Fibroblast of skin of right quadriceps (primary cell): ENCODE results near the gene RHBDF1.

Experiments used
- DNase-seq: peaks from one replicate; pipeline ENCODE4 v3.0.0-alpha.2; 2013

The RHBDF1 gene

DNA sequence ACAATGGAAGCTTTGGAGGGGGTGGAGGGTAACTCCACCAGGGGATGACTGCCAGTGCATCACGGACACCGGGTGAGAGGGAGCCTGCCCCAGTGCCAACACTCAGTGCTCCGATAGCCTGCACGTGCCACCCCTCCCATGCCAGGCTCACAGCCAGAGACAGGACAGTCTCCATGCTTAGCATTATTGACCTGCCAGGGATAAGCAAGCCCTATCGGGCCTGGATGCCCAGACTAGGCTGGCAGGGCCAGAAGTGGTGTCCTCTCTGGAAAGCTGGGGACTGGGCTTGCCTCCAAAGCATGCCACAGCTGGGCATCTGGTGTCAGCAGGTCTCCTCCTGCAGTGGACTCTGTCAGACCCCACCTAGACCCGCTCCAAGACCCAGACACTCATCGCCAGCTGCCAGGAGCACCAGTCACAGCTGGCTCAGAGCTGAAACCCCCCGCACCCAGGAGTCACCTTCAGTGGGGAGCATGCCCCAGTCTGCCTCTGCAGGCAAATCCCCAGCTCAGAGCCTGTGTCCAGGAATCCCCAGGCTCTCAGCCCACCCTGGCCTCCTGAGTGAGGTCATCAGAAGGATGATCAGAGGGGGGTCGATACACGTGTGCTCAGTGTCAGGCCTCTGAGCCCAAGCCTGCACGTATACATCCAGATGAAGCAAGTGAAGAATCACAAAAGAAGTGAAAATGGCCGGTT is 1.8 kb upstream of the RHBDF1 start:
- DNase-seq = no peak

DNA sequence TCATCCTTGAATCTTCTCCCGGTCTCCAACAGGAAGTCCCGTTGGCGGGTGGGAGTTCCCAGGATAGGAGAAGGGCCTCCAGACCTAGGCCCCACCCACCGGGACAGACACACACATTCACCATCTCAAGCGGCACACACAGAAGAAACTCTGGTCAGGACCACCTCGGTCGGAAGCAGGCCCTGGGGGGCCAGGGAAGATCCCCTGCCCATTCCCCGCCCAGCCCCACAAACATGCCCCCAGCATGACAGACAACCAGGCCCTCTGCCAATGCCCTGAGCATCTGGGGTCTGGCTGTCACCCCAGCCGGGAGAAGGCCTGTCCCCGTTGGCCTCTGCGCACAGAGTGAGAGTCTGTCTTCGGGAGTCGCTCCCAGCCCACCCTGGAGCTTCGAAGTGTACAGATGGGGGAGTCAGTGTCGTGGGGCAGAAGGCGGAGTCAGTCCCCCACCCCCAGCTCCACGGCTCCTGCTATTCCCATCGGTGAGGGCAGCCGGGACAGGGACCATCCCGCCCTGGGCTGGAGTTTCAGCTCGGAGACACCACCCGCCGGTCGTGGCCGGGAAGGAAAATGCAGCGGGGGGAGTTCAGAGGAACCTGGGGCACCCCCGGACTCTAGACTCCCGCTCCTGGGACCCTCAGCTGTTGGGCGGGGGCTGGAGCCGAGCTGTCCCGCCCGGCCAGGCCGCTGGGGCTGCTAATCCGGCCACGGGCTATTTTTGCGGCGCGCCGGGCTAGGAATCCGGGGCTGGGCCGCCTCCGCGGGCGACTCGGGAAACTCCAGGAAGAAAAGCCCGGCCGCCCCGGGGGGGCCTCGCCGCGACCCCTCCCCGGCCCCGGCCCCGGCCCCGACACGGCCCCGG is 660 bp downstream of the RHBDF1 start:
- peak; percentile 75 for DNase-seq

- no peak for DNase-seq
Measured at GRCh38 chr16:71210-71539, 1.3 kb downstream of the RHBDF1 start.

DNA sequence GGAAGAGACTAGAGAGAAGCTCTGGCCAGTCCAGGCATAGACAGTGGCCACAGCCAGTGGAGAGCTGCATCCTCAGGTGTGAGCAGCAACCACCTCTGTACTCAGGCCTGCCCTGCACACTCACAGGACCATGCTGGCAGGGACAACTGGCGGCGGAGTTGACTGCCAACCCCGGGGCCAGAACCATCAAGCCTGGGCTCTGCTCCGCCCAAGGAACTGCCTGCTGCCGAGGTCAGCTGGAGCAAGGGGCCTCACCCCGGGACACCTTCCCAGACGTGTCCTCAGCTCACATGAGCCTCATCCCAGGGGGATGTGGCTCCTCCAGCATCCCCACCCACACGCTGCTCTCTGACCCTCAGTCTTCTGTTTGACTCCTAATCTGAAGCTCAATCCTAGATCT is 3.2 kb downstream of the RHBDF1 start:
- no peak for DNase-seq

DNA sequence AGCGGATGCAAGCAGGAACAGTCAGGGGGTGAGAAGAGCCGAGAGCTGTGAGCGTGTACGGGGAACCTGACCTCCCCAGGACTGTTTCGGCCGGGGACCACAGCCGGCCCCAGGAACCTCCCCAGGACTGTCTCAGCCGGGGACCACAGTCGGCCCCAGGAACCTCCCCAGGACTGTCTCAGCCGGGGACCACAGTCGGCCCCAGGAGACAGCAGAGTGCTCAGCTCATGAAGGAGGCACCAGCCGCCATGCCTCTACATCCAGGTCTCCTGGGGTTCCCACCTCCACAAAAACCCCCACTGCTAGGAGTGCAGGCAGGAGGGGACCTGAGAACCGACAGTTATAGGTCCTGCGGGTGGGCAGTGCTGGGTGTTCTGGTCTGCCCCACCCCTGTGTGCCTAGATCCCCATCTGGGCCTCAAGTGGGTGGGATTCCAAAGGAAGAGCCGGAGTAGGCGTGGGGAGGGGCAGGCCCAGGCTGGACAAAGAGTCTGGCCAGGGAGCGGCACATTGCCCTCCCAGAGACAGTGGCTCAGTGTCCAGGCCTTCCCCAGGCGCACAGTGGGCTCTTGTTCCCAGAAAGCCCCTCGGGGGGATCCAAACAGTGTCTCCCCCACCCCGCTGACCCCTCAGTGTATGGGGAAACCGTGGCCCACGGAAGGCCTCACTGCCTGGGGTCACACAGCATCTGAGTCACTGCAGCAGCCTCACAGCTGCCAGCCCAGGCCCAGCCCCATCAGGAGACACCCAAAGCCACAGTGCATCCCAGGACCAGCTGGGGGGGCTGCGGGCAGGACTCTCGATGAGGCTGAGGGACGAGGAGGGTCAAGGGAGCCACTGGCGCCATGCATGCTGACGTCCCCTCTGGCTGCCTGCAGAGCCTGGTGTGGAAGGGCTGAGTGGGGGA is 4.3 kb downstream of the RHBDF1 start:
- no peak for DNase-seq

DNA sequence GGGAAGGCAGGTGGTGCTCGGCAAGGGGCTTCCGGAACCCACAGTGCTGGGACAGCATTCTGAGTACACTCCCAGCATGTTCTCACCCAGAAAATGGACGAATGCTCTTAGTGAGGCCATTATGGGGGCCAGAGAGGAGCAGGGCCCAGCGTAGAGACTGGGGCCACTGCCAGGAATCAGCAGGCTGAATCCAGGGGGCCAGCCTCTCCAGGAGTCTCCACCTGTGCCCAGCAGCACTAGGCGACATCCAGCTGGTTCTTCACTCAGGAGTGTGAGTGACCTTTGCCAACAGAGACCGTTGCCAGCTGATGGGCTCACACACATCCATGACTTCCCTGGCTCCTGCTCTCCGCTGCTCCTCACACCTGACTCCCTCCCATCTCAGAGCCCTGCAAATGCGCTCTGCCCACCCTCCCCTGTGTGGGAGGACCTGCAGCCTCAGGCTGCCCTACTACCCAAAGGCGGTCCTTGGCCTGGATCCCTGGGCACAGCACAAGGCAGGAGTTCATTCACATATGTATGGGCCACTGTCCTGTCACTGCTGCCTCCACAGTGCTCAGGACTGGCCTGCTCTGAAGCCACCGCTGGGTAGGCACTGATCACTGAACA is 5.1 kb downstream of the RHBDF1 start:
- DNase-seq = no peak

DNA sequence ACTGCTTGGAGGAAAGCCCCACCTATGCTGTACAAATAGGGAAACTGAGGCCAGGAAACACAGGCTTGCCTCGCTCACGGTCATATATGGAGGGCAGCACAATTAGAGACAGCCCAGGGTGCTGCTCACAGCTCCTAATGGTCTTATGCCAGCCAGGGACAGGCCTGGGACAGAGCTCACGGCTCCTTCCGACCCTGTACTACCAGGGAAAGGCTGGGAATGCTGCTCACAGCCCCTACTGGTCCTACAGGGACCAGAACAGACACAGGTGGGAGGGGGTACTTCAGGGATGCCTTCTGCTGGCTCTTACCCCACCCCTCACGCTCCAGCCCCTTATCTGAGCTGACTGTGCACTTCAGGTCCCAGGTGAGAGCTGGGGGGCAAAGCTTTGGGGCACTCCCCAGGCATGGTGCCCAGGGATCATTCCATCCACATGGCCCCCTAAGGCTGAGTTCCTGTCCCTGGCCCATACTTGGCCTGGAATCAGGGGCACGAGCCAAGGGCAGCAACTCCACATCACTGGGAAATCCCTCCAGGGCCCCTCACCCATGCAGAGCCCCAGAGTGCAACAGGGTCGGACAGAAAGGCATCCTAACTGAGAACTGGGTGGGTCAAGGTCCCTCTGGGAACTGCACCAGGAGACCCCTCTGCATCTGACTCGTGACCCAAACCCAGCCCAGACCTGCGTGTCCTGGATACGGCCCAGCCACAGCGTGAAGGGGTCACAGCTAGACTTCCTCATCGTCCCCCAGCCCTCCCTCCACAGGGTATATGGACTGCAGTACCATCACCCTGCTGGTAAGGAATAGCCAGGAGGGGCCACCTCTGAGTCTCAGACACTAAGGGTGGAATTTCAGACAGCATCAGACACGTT is 5.9 kb downstream of the RHBDF1 start:
- no peak for DNase-seq

DNA sequence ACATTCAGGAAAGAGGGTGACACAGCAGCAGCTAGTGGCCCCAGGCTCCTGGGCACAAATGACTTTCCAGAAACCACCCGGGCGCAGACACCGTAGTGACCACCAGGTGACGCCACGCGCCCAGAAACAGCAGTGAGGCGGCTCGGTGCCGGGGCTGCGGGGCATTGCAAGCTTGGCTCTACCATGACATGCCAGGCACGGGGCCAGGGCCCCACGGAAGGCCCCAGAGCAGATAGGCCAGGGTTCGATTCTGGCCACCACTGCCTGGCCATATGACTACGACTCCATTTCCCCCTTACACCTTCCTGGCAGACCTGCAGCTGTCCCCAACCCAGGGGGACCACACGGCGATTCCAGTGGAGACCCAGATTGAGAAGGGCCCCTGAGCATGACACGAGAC is 6.7 kb downstream of the RHBDF1 start:
- DNase-seq = peak; percentile 58

DNA sequence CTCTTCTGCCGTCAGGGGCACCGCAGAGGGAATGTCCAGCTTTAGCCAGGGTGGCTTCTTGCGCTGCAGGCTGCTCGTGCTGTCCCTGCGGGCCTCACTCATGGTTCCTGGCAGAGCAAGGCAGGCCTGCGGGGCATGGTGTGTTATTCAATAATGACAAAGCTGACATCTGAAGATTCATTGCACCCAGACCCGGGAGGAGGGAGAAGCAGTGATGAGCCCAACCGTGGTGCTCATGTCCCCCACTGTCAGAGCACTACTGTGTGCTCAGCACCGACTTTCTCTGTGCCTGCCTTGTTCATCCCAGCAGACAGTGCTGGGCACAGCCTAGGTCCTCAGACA is 7.5 kb downstream of the RHBDF1 start:
- no peak for DNase-seq

GRCh38 chr16:63998-64913 is 8.2 kb downstream of the RHBDF1 start:
- no peak for DNase-seq

- no peak for DNase-seq
Measured at GRCh38 chr16:63466-63865, 9.0 kb downstream of the RHBDF1 start.

DNA sequence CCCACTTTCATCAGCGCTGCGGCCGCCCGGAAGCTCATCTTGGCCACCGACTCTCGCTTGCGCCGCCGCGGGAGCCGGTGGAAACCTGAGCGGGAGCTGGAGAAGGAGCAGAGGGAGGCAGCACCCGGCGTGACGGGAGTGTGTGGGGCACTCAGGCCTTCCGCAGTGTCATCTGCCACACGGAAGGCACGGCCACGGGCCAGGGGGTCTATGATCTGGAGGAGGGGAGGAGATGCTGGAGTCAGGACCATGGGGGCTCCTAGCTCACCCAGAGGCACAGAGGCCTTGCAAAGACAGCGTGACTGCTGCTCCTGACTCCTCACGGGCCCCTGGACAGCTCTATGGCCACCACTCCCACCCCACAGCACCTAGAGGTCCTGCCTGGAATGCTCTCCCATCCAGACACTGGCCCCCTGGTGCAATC is 9.5 kb downstream of the RHBDF1 start:
- no peak for DNase-seq

DNA sequence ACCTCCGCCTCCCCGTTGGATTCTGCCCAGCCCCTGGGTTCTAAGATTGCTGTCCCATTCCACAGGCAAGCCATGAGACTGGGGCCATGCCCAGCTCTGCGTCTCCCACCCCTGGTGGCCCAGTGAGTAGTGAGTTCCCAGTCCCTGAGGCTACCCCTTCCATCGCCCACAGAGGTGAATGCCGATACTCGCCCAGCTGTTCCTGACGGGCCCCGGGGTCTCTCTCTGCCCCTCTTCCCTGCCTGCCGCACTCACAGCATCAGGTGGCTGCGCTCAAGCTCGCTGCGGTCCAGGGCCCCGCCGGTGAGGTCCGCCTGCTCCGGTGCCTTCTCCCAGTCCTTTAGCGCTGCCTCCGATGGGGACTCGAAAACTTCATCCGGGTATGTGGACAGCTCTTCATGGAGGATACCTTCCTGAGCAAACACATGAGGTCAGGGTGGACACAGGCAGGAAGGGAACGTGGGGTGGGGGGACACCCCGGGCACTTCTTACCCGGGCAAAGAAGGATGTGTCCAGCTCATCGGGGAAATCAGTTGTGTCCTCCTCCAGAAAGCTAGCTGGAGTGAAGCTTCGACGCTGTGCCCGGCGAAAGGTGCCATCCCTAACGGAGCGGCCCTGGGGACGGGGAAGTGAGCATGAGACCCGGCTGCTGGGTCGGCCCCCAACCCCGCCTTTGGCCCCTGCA is 10.0 kb downstream of the RHBDF1 start:
- DNase-seq = no peak

DNA sequence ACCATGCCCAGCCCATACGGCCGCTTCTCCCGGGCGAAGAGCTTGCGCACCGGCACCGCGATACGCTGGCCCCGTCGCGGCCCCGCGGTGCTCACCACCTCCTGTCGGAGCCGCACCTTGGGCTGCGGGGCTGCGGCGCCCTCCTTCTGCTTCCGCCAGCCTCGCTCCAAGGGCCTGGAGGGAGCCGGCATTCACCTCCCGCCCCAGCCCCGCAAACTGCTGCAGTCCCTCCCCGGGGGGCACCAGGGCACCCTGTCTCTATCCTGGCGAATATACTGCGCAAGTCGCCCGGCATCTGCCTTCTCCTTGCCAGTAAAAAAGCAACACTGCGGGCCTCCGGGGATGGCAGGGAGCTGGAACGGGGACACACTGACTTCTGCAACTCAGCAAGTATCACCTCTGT is 10.6 kb downstream of the RHBDF1 start:
- no peak for DNase-seq

- no peak for DNase-seq
Measured at GRCh38 chr16:60929-61878, 11.2 kb downstream of the RHBDF1 start.

DNA sequence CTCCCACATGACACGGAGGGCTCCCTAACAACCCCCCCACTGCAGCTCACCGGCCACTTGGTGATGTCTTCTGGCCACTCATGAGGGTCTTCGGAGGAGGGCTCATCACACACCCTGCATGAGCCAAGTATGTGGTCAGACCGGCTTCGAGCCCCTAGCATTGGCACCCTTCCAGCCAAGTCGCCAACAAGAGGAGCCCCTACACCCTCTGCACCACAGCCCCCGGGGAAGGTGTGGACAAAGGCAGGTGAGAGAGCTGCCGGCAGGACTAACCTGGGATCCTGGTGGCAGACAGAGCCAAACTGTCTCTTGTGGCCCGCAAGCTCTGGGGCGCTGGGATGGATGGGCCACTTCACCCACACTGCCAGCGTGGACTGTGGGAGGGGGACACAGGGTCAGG is 12.3 kb downstream of the RHBDF1 start:
- no peak for DNase-seq

DNA sequence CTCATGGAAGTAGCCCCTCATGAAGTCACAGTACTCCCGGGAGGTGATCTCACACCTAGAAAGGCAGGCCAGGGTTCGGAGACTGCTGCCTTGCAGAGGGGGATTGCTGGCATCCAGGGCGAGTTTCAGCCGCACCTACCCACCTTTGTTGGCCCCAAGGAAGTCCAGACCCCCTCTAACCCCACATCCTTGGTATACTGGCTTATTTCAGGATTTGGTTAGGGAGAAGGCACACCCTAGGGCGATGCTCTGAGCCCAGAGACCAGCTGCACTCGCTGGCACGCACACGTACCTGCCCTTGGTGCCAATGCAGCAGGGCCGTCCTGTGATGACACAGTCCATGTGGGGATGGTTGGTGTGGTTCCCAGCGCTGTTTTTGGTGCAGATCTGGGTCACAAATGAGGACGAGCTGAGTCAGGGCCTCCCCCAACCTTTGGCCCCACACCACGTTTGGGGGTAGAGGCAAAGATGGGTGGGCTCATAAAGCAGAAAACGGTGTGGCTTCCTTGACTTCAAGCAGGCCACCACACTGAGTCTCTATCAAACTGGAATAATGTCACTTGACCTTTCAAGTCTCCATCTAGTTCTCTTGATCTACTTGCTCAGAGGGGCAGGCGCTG is 12.9 kb downstream of the RHBDF1 start:
- no peak for DNase-seq
